Mucosa of descending colon (tissue), 3 donors: ENCODE results near the gene HAGH. TPM values are rescaled to one million over a fixed set of nuclear protein-coding genes. Genes with fewer than 3 reads are reported as not detected.

Experiments
- ATAC-seq: fragments of 200-7000 bp; cut with Tn5 transposase; one replicate; pipeline ENCODE4 v1.9.1; 2020; ENCODE audit warnings: mild to moderate bottlenecking, moderate library complexity
- DNase-seq, 3 donors: peaks; one replicate each; pipeline ENCODE4 v3.0.0-alpha.2; 2020
- H3K36me3 ChIP-seq: fragments of 200-600 bp; one replicate; pipeline ENCODE4 v1.8.0; 2021; ENCODE audit warnings: low read depth, mild to moderate bottlenecking
- H3K4me1 ChIP-seq: fragments of 200-600 bp; one replicate; pipeline ENCODE4 v1.8.0; 2021; ENCODE audit warnings: low read depth, mild to moderate bottlenecking
- H3K4me3 ChIP-seq: fragments of 200-600 bp; one replicate; pipeline ENCODE4 v1.8.0; 2021; ENCODE audit warnings: mild to moderate bottlenecking
- H3K9me3 ChIP-seq: fragments of 200-600 bp; one replicate; pipeline ENCODE4 v1.8.0; 2021; ENCODE audit warnings: mild to moderate bottlenecking
- intact Hi-C, 2 donors: fragments of 100-400 bp; cut with DNase I in 1 of 2; cut with micrococcal nuclease in 1 of 2; formaldehyde crosslinking; loops; one replicate each; pipeline versions ENCODE4 v1.11.0 to v1.11.1; 2022; cut with DNase I, micrococcal nuclease
- total RNA-seq, 3 donors: library from RNA; stranded (reverse); fragmentation: NEBNext Ultra II Directional in 2 of 3; extraction: Animal tissue kit (Norgen Biotek cat#: 25700) in 2 of 3; gene quantifications; one replicate each; pipeline versions ENCODE4 v1.2.1 to v1.2.4, GENCODE V29; 2021 to 2023
- TF ChIP-seq, protein P1 (sequence below): fragments of 200-600 bp; IDR thresholded peaks from one replicate; pipeline ENCODE4 v1.8.0; 2022; ENCODE audit warnings: antibody characterized with exemption, mild to moderate bottlenecking
- donor health status: DM: no; HTN: no; CAD: no; lungs with moderate emphysema.
- donor health status: DM: no; HTN: no; CAD: no.
- donor health status: DM: no; HTN: yes; CAD: no.

The HAGH gene
- total RNA-seq, 3 donors from 2014 or later, result 63.4 to 94.8 (median 68.0) TPM

DNA sequence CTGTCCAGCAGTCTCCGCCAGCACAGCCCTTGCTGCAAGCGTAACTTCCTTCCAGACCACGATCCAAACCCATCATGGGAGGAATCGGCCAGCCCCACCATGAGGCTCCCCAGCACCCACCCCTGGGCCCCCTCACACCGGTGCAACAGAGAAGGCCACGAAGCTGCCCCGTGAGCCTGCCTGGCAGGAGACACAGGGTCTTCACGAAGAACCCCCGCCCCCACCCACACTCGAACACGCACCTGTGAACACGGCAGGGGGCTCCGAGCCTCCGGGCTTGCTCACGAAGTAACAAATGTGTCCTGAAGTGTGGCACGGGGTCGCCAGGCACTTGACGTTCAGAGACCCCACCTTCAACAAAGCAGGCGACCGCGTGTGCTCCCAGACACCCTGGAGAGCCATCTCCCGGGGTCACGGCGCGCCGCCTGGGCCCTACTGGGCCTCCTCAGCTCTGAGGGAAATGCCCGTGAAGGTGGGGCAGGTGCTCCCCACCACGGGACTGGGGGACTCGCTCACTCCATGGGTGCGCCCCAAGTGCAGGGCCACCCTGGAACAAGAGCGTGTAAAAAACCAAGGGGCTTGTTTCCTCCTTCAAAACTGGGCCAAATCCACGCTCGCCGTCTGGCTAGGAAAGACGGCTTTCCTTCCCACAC is 7.6 kb downstream of the HAGH start:
- ATAC-seq, result no peak
- Histone ChIP-seq H3K9me3 (no peaks in the 10 kb centered on the region), H3K4me3 (no peak overlapping the region), H3K4me1 (no peaks in the 10 kb centered on the region), H3K36me3 (peaks cover 10% of the 10 kb centered on the region)
- intact Hi-C loops, result no loop called here
- DNase-seq, result no peak
- TF ChIP-seq, protein P1, sequence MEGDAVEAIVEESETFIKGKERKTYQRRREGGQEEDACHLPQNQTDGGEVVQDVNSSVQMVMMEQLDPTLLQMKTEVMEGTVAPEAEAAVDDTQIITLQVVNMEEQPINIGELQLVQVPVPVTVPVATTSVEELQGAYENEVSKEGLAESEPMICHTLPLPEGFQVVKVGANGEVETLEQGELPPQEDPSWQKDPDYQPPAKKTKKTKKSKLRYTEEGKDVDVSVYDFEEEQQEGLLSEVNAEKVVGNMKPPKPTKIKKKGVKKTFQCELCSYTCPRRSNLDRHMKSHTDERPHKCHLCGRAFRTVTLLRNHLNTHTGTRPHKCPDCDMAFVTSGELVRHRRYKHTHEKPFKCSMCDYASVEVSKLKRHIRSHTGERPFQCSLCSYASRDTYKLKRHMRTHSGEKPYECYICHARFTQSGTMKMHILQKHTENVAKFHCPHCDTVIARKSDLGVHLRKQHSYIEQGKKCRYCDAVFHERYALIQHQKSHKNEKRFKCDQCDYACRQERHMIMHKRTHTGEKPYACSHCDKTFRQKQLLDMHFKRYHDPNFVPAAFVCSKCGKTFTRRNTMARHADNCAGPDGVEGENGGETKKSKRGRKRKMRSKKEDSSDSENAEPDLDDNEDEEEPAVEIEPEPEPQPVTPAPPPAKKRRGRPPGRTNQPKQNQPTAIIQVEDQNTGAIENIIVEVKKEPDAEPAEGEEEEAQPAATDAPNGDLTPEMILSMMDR, result no peak

DNA sequence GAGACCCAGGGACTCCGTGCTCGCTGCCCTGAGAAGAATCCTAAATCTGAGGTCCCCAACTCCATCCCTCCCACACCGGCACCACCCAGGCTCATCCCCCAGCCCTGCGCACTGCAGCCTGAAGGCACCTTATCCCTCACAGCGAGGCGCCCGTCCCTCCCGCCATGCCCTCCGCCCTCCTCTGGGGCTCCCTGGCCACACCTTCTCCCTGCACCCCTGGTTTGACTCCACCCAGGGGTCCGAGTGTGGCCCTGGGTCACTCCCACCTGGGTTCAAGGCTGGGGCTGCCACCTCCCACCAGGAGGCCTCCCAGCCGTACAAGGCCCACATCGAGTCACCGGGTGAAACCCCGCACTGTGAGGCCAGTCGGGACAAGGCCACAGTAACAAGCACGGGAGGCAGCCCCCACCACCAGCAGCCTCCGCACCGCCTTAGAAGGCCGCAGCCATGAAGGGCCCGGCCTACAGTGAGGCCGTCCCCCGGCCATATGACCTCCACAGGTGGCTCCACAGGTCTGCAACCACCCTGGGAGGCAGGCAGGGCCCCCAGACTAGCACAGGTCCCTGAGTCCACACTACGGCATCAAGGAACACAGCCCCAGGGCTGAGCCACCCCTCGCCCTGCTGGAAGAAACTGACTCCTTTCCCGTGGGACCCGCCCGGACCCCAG is 8.3 kb downstream of the HAGH start:
- DNase-seq, result no peak
- TF ChIP-seq, protein P1, result no peak
- Histone ChIP-seq H3K4me3 (no peak overlapping the region), H3K9me3 (no peaks in the 10 kb centered on the region), H3K4me1 (no peaks in the 10 kb centered on the region), H3K36me3 (peaks cover 10% of the 10 kb centered on the region)
- ATAC-seq, result no peak
- intact Hi-C loops, result no loop called here

DNA sequence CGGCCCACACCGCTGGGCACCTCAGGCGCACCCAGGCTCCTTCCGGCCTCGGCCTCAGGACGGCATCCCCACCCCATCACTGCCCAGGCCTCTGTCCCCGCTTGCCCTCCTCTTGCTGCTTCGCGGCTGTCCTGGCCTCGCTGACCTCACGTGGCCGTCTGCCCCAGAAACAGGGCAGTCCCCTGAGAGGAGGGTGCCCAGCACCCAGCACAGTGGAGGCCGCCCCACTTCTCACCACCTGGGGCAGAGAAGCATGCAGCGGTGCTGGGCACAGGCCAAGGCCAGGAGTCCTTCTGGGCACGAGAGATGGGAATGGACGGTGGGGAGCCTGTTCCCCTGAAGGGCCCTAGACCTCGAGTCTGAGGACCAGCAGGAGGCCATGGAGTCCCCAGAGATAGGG is 8.9 kb downstream of the HAGH start:
- ATAC-seq, result no peak
- no peak overlapping the region for H3K4me3 ChIP-seq
- no peaks in the 10 kb centered on the region for H3K4me1 ChIP-seq
- H3K36me3 ChIP-seq, result peaks cover 10% of the 10 kb centered on the region
- no peak for DNase-seq
- H3K9me3 ChIP-seq, result no peaks in the 10 kb centered on the region
- intact Hi-C loops, result no loop called here
- TF ChIP-seq, protein P1, result no peak

DNA sequence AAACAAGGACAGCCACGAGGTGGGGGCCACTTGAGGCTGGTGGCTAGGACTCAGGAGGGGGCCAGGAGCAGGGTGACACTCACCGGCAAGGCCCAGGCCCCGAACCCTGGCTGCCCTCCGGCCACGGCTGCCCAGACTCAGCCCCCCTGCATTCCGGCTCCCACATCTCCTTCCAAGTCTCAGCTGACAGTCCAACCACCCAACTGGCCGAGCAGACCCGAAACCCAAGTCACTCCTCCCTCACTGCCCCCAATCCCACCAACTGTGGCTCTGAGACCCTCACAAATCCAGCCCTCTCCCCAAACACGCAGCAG is 9.4 kb downstream of the HAGH start:
- peaks cover 6% of the 10 kb centered on the region for H3K36me3 ChIP-seq
- no peak overlapping the region for H3K4me3 ChIP-seq
- ATAC-seq (no peak), DNase-seq (no peak)
- intact Hi-C loops, result no loop called here
- TF ChIP-seq, protein P1, result no peak
- no peaks in the 10 kb centered on the region for H3K9me3 ChIP-seq
- H3K4me1 ChIP-seq, result no peaks in the 10 kb centered on the region

DNA sequence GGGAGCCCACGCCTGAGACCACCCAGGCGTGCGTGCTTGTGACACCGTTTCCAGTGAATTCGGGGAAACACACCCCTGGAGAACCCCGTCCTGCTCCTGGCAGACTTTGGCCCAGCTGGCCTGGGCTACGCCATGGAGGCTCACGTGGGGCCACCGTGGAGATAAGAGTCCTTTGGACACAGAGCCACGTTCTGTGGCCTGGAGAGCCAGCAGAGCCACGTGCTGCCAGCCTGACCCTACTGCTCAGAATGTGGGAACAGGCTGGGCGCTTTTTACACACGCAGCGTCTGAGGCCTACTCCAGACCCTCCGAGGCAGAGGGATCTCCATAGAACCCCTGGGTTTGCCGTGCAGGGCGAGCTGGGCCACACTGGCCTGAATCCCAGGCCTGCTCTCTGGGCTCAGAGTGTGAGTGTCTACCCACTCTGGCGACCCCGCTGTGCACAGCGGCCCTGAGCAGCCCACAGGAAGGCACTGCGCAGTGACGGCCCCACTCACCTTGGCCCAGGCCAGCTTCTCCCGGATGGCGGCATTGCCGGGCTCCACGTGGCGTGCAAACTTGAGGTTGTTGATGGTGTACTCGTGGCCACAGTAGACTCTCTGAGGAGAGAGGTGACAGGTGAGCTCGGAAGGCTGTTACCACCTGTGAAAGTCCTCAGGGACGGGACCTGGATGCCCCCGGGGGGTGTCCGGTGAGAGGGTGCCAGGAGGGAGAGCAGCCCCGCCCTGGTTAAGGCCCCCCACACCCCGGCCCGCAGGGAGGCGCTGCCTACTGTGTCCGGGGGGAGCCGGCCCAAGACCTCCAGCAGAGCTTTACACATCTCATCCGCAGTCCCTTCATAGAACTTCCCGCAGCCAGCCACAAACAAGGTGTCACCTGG is 10.0 kb downstream of the HAGH start:
- TF ChIP-seq, protein P1, result no peak
- no peak overlapping the region for H3K4me3 ChIP-seq
- H3K9me3 ChIP-seq, result no peaks in the 10 kb centered on the region
- H3K4me1 ChIP-seq, result no peaks in the 10 kb centered on the region
- H3K36me3 ChIP-seq, result peaks cover 5% of the 10 kb centered on the region
- intact Hi-C loops, result no loop called here
- ATAC-seq (no peak), DNase-seq (no peak)
